K562 (cell line): ENCODE results near the gene SHMT1. TPM values are rescaled to one million over a fixed set of nuclear protein-coding genes. Genes with fewer than 3 reads are reported as not detected.

Source experiments
- ATAC-seq: fragments of 200-7000 bp; cut with Tn5 transposase; 3 replicates; pipeline ENCODE4 v1.9.1; 2020; ENCODE audit warnings: moderate library complexity
- BruUV-seq: library from RNA; stranded (reverse); fragments of 400-500 nt; replicated peaks from 2 replicates; lab custom pipeline; 2021; lab: Mats Ljungman, UMichigan
- CTCF ChIA-PET: fragments of 300-600 bp; formaldehyde crosslinking; extraction: SDS; loops from one replicate; lab custom pipeline; 2021; ENCODE audit warnings: low intra/inter-chr PET ratio; lab: Yijun Ruan, JAX
- POLR2A ChIA-PET: fragments of 300-600, 350-650 bp; sonication (Branson Sonifier 250); formaldehyde crosslinking; extraction: SDS; loops from one replicate; lab custom pipeline; 2021; ENCODE audit warnings: antibody characterized with exemption, inconsistent platforms; lab: Yijun Ruan, JAX
- DNase-seq, 4 experiments: peaks; one replicate each; pipeline versions ENCODE4 v3.0.0 to v3.0.0-alpha.2; 2011 to 2018; ENCODE audit warnings: low spot score in 3 of 4, mixed read lengths in 3 of 4; ENCODE audit errors: extremely low read depth in 1 of 4
- FAIRE-seq: peaks from 2 replicates; lab custom pipeline; 2011; peaks lifted over from hg19 to GRCh38; lab: Jason Lieb, UNC
- H2AFZ ChIP-seq: 2 replicates; pipeline ENCODE4 v1.6.0; 2011; ENCODE audit warnings: low read depth, low read length, control low read depth, inconsistent platforms
- H3K27ac ChIP-seq: fragments of 200-600 bp; 3 replicates; pipeline ENCODE4 v1.8.0; 2011; ENCODE audit warnings: low read depth, mild to moderate bottlenecking, control low read depth, inconsistent platforms, low read length, moderate library complexity, mixed read lengths; ENCODE audit errors: extremely low read depth
- H3K27me3 ChIP-seq, 2 experiments: fragments of 300-600 bp in 1 of 2; 2 replicates in 1 of 2; 3 replicates in 1 of 2; pipeline versions ENCODE4 v1.6.0 to v1.8.0; 2011; ENCODE audit warnings: inconsistent platforms in 2 of 2, low read length in 2 of 2, mild to moderate bottlenecking in 1 of 2, mixed read lengths in 1 of 2, moderate library complexity in 1 of 2; ENCODE audit not compliant: control insufficient read depth in 2 of 2, insufficient read depth in 2 of 2
- H3K36me3 ChIP-seq: fragments of 300-600 bp; 3 replicates; pipeline ENCODE4 v1.8.0; 2011; ENCODE audit warnings: mild to moderate bottlenecking, low read length, inconsistent platforms; ENCODE audit not compliant: control insufficient read depth, insufficient read depth
- H3K4me1 ChIP-seq, 2 experiments: fragments of 200-600 bp in 1 of 2; replicated peaks in 1 of 2; 2 replicates in 1 of 2; 3 replicates in 1 of 2; pipeline versions ENCODE4 v1.5.1 to v1.8.0; 2011; ENCODE audit warnings: inconsistent platforms in 2 of 2, low read length in 2 of 2, mild to moderate bottlenecking in 1 of 2, mixed read lengths in 1 of 2, moderate library complexity in 1 of 2; ENCODE audit not compliant: control insufficient read depth in 2 of 2, insufficient read depth in 2 of 2
- H3K4me2 ChIP-seq: 2 replicates; pipeline ENCODE4 v1.6.1; 2011; ENCODE audit warnings: low read length, control low read depth, inconsistent platforms, mixed read lengths; ENCODE audit not compliant: insufficient read depth
- H3K4me3 ChIP-seq: fragments of 200-600 bp; sonication (generic), shearing (Covaris generic); 2 replicates; pipeline ENCODE4 v1.5.1; 2016; ENCODE audit warnings: control low read depth, inconsistent platforms
- H3K79me2 ChIP-seq: fragments of 200-600 bp; 3 replicates; pipeline ENCODE4 v1.8.0; 2011; ENCODE audit warnings: low read length, inconsistent platforms; ENCODE audit not compliant: control insufficient read depth, insufficient read depth
- H3K9ac ChIP-seq, 2 experiments: 2 replicates each; pipeline versions ENCODE4 v1.6.0 to v1.6.1; 2011; ENCODE audit warnings: low read depth in 2 of 2, low read length in 2 of 2, control low read depth in 1 of 2, inconsistent platforms in 1 of 2, mild to moderate bottlenecking in 1 of 2, mixed read lengths in 1 of 2; ENCODE audit not compliant: insufficient read depth in 1 of 2
- H3K9me1 ChIP-seq: one replicate; pipeline ENCODE4 v1.6.0; 2011; ENCODE audit warnings: inconsistent platforms, mild to moderate bottlenecking, low read length, moderate library complexity; ENCODE audit not compliant: control insufficient read depth, insufficient read depth
- H3K9me3 ChIP-seq: replicated peaks from 2 replicates; pipeline ENCODE4 v1.5.1; 2011; ENCODE audit warnings: low read depth, low read length, inconsistent platforms; ENCODE audit not compliant: control insufficient read depth, insufficient read depth
- H4K20me1 ChIP-seq: replicated peaks from 2 replicates; pipeline ENCODE4 v1.6.1; 2011; ENCODE audit warnings: low read length, inconsistent platforms, mixed read lengths; ENCODE audit not compliant: control insufficient read depth, insufficient read depth
- ATF3 ChIP-seq, 2 experiments: fragments of 450-650 bp in 1 of 2; sonication (generic) in 1 of 2; formaldehyde crosslinking in 1 of 2; IDR thresholded peaks in 1 of 2; conservative IDR thresholded peaks in 1 of 2; 2 replicates each; pipeline versions ENCODE4 v1.6.1 to v1.8.1; 2016 to 2023; ENCODE audit warnings: mild to moderate bottlenecking in 2 of 2, moderate library complexity in 2 of 2, inconsistent platforms in 1 of 2, missing genetic modification reagents in 1 of 2
- BRF2 ChIP-seq: IDR thresholded peaks from 3 replicates; pipeline ENCODE4 v1.6.1; 2011; ENCODE audit warnings: borderline replicate concordance, mild to moderate bottlenecking; ENCODE audit not compliant: insufficient read length, insufficient read depth
- ELK1 ChIP-seq: sonication (generic); formaldehyde crosslinking; IDR thresholded peaks from 2 replicates; pipeline ENCODE4 v1.8.1; 2022; ENCODE audit warnings: missing genetic modification reagents
- FOXM1 ChIP-seq, 2 experiments: fragments of 450-650 bp in 1 of 2; sonication (generic) in 1 of 2; formaldehyde crosslinking in 1 of 2; IDR thresholded peaks; 2 replicates each; pipeline versions ENCODE4 v1.6.1 to v1.9.0; 2017 to 2022; ENCODE audit warnings: low read depth in 2 of 2, mild to moderate bottlenecking in 2 of 2, missing genetic modification reagents in 1 of 2, moderate library complexity in 1 of 2
- GABPA ChIP-seq: fragments of 200-800 bp; sonication (Bioruptor generic); conservative IDR thresholded peaks from 2 replicates; pipeline ENCODE4 v1.6.1; 2016; ENCODE audit warnings: low read depth, missing genetic modification characterization, missing compliant biosample characterization
- GATAD2B ChIP-seq: fragments of 450-650 bp; IDR thresholded peaks from 2 replicates; pipeline ENCODE4 v1.6.1; 2017; ENCODE audit warnings: mild to moderate bottlenecking, borderline replicate concordance
- HDAC3 ChIP-seq: fragments of 450-650 bp; IDR thresholded peaks from 2 replicates; pipeline ENCODE4 v1.6.1; 2018; ENCODE audit warnings: borderline replicate concordance, mild to moderate bottlenecking, moderate library complexity; ENCODE audit not compliant: partially characterized antibody
- KLF6 ChIP-seq: fragments of 250-450 bp; sonication (Bioruptor Pico); IDR thresholded peaks from 2 replicates; pipeline ENCODE4 v1.4.0; 2020; ENCODE audit warnings: mild to moderate bottlenecking, moderate library complexity, borderline replicate concordance
- MCM2 ChIP-seq: fragments of 450-650 bp; IDR thresholded peaks from 2 replicates; pipeline ENCODE4 v1.6.1; 2017; ENCODE audit warnings: low read depth, mild to moderate bottlenecking
- NCOA6 ChIP-seq: fragments of 450-650 bp; IDR thresholded peaks from 2 replicates; pipeline ENCODE4 v1.6.1; 2017; ENCODE audit warnings: mild to moderate bottlenecking
- PKNOX1 ChIP-seq: fragments of 450-650 bp; IDR thresholded peaks from 2 replicates; pipeline ENCODE4 v1.6.1; 2016
- RBM25 ChIP-seq: fragments of 200-400 bp; formaldehyde crosslinking; IDR thresholded peaks from 2 replicates; pipeline ENCODE4 v1.6.1; 2018; ENCODE audit warnings: low read length, low read depth, moderate library complexity; ENCODE audit not compliant: severe bottlenecking
- ZNF165 ChIP-seq: fragments of 250-450 bp; sonication (Bioruptor Pico); IDR thresholded peaks from 2 replicates; pipeline ENCODE4 v1.4.0; 2020; ENCODE audit warnings: borderline replicate concordance
- ZNF408 ChIP-seq: fragments of 250-450 bp; sonication (Bioruptor Pico); IDR thresholded peaks from 2 replicates; pipeline ENCODE4 v1.4.0; 2020; ENCODE audit warnings: low read depth, mild to moderate bottlenecking, moderate library complexity
- WGBS: fragments of 100-300 bp; shearing (Covaris generic); methylation state at CpG from one replicate; pipeline ENCODE4 v1.1.6; 2016; ENCODE audit warnings: low coverage, mixed read lengths; ENCODE audit not compliant: insufficient coverage; ENCODE audit errors: missing lambda C conversion rate; 5-methylcytosine and 5-hydroxymethylcytosine counted together
- in situ Hi-C: fragments of 300-500 bp; cut with MboI; formaldehyde crosslinking; loops from 4 replicates; pipeline ENCODE4 v1.15.0; 2018; ENCODE audit warnings: inconsistent platforms, mixed read lengths
- intact Hi-C: fragments of 100-400 bp; cut with micrococcal nuclease; formaldehyde crosslinking; loops from 2 replicates; pipeline ENCODE4 v1.14.2; 2022
- polyA plus RNA-seq, 8 experiments: library from polyadenylated mRNA; depleted of rRNA in 4 of 8; stranded (reverse) in 5 of 8; unstranded in 3 of 8; fragments of >200 nt; fragmentation: Nextera tagmentation in 2 of 8; fragmentation: Illumina TruSeq in 1 of 8; extraction: Ambion mirVana in 2 of 8; extraction: Trizol in 1 of 8; gene quantifications; 2 replicates each; pipeline versions ENCODE4 v1.2.1 to v1.2.3, GENCODE V29; 2011 to 2014; ENCODE audit warnings: inconsistent platforms in 1 of 8, missing spikeins in 1 of 8
- total RNA-seq, 7 experiments: library from RNA; depleted of rRNA in 6 of 7; stranded (reverse); fragments of >200 nt in 6 of 7; fragmentation: Illumina TruSeq in 2 of 7; extraction: Trizol in 2 of 7; gene quantifications; 2 replicates each; pipeline versions ENCODE4 v1.2.1 to v1.2.3, GENCODE V29; 2011 to 2021; ENCODE audit warnings: low replicate concordance in 1 of 7

The SHMT1 gene
- total and polyA plus RNA-seq, 9 of the 15 experiments (the other 6 are each of a cell fraction or from before 2014, with no cell fraction given): 3.3 to 31.2 (median 23.3) TPM

- in situ Hi-C loops: no loop called here
- no TSS peak for BruUV-seq
- Histone ChIP-seq H3K9me1 (no peaks in the 10 kb centered on the region), H3K27ac (no peak overlapping the region), H3K4me2 (no peak overlapping the region), H3K9ac (no peak overlapping the region), H4K20me1 (no peaks in the 10 kb centered on the region), H2AFZ (no peak overlapping the region), H3K4me1 (no peaks in the 10 kb centered on the region), H3K36me3 (peaks cover 63% of the 10 kb centered on the region; the same call in 2 of the 3 replicates), H3K27me3 (no peaks in the 10 kb centered on the region), H3K4me3 (no peak overlapping the region), H3K79me2 (no peaks in the 10 kb centered on the region), H3K9me3 (no peaks in the 10 kb centered on the region)
- ChIA-PET CTCF (no interaction called here), POLR2A (interaction anchor here (1.5 kb wide), 1 partner anchor 10 kb away, joined by 5 read pairs; no protein-coding TSS in a partner anchor)
- intact Hi-C loops: no loop called here
- WGBS: 92% methylated on average over 12 of the region's 15 CpGs
- FAIRE-seq (no peak), DNase-seq (no peak), ATAC-seq (no peak)
- TF ChIP-seq NCOA6: no peak
- no peak for TF ChIP-seq GABPA (tag)
- TF ChIP-seq ATF3 (IDR thresholded peaks at IDR 0.05): no peak
- no peak for TF ChIP-seq ATF3 (CRISPR knock-in tag; conservative IDR thresholded peaks at IDR 0.05)
- TF ChIP-seq MCM2: no peak
- no peak for TF ChIP-seq RBM25
- TF ChIP-seq HDAC3: no peak
- TF ChIP-seq ELK1 (CRISPR knock-in tag): no peak
- TF ChIP-seq BRF2: no peak
- TF ChIP-seq ZNF408 (CRISPR knock-in tag): no peak
- no peak for TF ChIP-seq PKNOX1
- no peak for TF ChIP-seq FOXM1 (IDR thresholded peaks at IDR 0.05; ENCODE audit: low read depth)
- TF ChIP-seq FOXM1 (CRISPR knock-in tag; IDR thresholded peaks at IDR 0.05; ENCODE audit: low read depth): no peak
- TF ChIP-seq GATAD2B: no peak
- TF ChIP-seq ZNF165: no peak
- TF ChIP-seq KLF6: no peak
Observed at GRCh38 chr17:18291718-18292540, 71.4 kb downstream of the SHMT1 start.
